ENCODE measurements around the gene ERC2. TPM values are rescaled to one million over a fixed set of nuclear protein-coding genes. Genes with fewer than 3 reads are reported as not detected.

Gene ERC2
- total RNA-seq, 2 donors from 2014 or later, result 1.2 TPM; not detected in 1

DNA sequence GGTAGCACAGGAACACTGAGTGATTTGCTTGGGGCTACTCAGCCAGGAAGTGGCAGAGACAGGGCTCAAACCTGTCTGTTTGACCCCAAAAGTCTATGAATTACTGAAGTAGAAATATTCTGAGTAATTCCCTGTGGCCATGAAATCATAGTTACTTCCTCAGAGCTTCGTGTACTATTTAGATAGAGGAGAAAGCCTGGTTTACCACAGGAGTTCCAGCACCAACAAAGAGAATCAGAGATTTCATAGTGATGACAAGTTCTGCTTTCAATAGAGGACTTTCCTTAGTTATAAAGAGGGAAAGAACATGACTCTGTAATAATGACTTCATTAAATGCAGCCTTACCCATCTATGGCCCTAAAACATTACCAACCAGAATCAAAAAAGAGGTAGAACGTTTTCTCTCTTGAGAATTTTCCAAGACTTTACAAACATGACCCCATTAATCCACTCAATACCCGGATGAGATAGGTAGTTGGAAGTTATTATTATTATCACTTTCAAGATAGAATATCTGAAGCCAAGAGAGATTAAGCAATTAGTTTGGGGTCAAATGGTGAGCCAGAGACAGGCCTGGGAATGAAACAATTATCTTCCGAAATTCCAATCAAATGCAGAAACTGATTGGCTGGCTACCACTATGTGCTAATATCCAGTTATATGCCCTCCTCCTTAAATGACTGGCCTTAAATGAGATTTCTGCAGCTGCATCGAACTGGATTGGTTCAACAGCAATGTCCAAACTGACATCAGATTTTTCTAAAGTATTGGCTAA, 967.5 kb downstream of the ERC2 start:
- Histone ChIP-seq H3K4me3 (no peak overlapping the region), H3K27me3 (replicated peaks; ENCODE audit: insufficient read depth) (no peaks in the 10 kb centered on the region), H3K36me3 (no peaks in the 10 kb centered on the region), H3K4me1 (ENCODE audit: control insufficient read depth in 1 of 2, low read depth in 2 of 2) (no peaks in the 10 kb centered on the region), H3K27ac (no peak overlapping the region), H3K9me3 (no peaks in the 10 kb centered on the region)
- TF ChIP-seq, protein P1, sequence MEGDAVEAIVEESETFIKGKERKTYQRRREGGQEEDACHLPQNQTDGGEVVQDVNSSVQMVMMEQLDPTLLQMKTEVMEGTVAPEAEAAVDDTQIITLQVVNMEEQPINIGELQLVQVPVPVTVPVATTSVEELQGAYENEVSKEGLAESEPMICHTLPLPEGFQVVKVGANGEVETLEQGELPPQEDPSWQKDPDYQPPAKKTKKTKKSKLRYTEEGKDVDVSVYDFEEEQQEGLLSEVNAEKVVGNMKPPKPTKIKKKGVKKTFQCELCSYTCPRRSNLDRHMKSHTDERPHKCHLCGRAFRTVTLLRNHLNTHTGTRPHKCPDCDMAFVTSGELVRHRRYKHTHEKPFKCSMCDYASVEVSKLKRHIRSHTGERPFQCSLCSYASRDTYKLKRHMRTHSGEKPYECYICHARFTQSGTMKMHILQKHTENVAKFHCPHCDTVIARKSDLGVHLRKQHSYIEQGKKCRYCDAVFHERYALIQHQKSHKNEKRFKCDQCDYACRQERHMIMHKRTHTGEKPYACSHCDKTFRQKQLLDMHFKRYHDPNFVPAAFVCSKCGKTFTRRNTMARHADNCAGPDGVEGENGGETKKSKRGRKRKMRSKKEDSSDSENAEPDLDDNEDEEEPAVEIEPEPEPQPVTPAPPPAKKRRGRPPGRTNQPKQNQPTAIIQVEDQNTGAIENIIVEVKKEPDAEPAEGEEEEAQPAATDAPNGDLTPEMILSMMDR (IDR thresholded peaks at IDR 0.05), result no peak
- DNase-seq (ENCODE audit: low spot score) (no peak), ATAC-seq (ENCODE audit: insufficient number of reproducible peaks, low FRiP score, low read depth) (no peak)

DNA sequence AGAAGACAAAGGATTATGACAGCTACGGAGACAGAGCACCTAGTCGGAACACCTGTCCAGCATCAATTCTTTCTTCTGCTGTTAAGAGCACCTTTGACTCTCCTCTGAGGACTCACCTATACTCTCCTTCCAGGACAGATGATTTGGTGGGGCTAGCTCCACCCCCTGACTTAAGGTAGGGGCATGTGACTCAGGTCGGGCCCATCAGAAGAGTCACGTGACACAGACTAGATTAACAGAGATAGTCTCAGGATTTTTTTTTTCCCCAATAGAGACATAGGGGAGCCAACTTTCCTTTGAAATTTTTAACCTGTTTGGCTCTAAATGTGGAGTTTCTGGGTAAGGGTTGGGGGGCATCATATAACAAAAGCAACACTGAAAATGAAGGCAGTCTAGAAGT, 969.7 kb downstream of the ERC2 start:
- Histone ChIP-seq H3K9me3 (no peaks in the 10 kb centered on the region), H3K36me3 (no peaks in the 10 kb centered on the region), H3K4me3 (no peak overlapping the region), H3K4me1 (ENCODE audit: control insufficient read depth in 1 of 2, low read depth in 2 of 2) (no peaks in the 10 kb centered on the region), H3K27me3 (replicated peaks; ENCODE audit: insufficient read depth) (no peaks in the 10 kb centered on the region), H3K27ac (no peak overlapping the region)
- TF ChIP-seq, protein P1 (IDR thresholded peaks at IDR 0.05), result no peak
- DNase-seq (ENCODE audit: low spot score), result no peak
- ATAC-seq (ENCODE audit: insufficient number of reproducible peaks, low FRiP score, low read depth), result no peak

DNA sequence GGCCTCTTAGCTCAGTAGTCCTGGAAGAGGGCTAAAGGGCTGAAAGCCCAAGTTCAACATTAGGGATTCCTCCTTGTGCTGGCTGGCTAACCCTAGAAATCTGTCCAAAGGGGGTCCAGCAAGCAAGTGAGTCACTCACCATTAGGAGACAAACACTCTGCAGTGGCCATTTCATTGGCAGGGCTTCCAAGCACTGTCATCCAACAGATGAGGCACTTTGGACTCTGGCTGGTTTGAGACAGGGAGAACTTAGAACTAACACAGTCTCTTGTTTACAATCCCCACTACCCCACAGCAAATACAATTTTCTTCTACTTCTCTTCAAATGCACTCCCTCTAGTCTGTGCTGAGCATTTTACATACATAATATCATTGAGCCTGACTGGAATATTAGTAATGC, 971.0 kb downstream of the ERC2 start:
- Histone ChIP-seq H3K36me3 (no peaks in the 10 kb centered on the region), H3K9me3 (no peaks in the 10 kb centered on the region), H3K4me1 (ENCODE audit: control insufficient read depth in 1 of 2, low read depth in 2 of 2) (no peaks in the 10 kb centered on the region), H3K27ac (no peak overlapping the region), H3K27me3 (replicated peaks; ENCODE audit: insufficient read depth) (no peaks in the 10 kb centered on the region), H3K4me3 (no peak overlapping the region)
- TF ChIP-seq, protein P1 (IDR thresholded peaks at IDR 0.05), result no peak
- no peak for ATAC-seq (ENCODE audit: insufficient number of reproducible peaks, low FRiP score, low read depth)
- no peak for DNase-seq (ENCODE audit: low spot score)

DNA sequence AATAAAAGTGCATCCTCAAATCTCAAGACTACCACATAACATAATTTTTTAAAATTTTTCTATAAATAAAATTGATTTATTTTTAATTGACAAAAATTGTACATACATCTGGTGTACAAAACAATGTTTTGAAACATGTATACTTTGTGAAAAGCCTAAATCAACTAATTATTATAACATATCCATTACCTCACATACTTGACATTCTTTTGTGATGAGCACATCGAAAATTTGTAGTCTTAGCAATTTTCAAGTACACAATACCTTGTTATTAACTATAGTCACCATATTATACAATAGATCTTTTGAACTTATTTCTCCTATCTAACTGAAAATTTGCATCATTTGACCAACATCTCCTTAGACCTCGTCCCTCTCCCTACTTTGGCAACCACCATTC, 973.3 kb downstream of the ERC2 start:
- TF ChIP-seq, protein P1 (IDR thresholded peaks at IDR 0.05), result no peak
- no peaks in the 10 kb centered on the region for H3K27me3 ChIP-seq (replicated peaks; ENCODE audit: insufficient read depth)
- no peak overlapping the region for H3K27ac ChIP-seq
- DNase-seq (ENCODE audit: low spot score) (no peak), ATAC-seq (ENCODE audit: insufficient number of reproducible peaks, low FRiP score, low read depth) (no peak)
- no peaks in the 10 kb centered on the region for H3K9me3 ChIP-seq
- no peaks in the 10 kb centered on the region for H3K4me1 ChIP-seq (ENCODE audit: control insufficient read depth in 1 of 2, low read depth in 2 of 2)
- H3K4me3 ChIP-seq, result no peak overlapping the region
- no peaks in the 10 kb centered on the region for H3K36me3 ChIP-seq

DNA sequence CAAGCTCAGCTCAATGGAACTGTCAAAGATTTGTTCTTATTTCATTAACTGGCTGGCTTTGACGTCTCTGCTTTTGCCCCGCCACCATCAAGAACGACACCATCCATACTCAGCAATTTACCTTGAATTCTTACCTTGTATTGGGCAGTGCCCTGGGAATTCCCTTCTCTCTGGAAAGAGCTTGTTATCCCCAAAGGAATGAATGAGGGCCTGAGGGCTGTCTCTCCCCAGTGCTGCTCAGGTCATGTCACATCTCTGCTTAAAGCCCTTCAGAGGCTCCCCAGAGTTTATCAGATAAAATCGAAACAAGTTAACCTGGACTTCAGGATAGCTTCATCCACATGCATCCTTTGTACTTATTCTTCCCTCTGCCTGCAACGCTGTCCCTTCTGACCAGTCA, 975.3 kb downstream of the ERC2 start:
- DNase-seq (ENCODE audit: low spot score) (no peak), ATAC-seq (ENCODE audit: insufficient number of reproducible peaks, low FRiP score, low read depth) (no peak)
- TF ChIP-seq, protein P1 (IDR thresholded peaks at IDR 0.05), result no peak
- Histone ChIP-seq H3K27ac (no peak overlapping the region), H3K27me3 (replicated peaks; ENCODE audit: insufficient read depth) (no peaks in the 10 kb centered on the region), H3K4me3 (no peak overlapping the region), H3K36me3 (no peaks in the 10 kb centered on the region), H3K4me1 (ENCODE audit: control insufficient read depth in 1 of 2, low read depth in 2 of 2) (peaks cover 4 to 13% of the 10 kb centered on the region in 2 donors), H3K9me3 (no peaks in the 10 kb centered on the region)
